Sigmoid colon (tissue), 7 donors: Measurements from ENCODE around the gene OSTC. TPM values are rescaled to one million over a fixed set of nuclear protein-coding genes. Genes with fewer than 3 reads are reported as not detected.

Source experiments
- DNase-seq: peaks from one replicate; pipeline ENCODE4 v3.0.0-alpha.2; 2019
- H3K27ac ChIP-seq, 4 donors: fragments of 200-600 bp; sonication (generic); one replicate each; pipeline ENCODE4 v1.5.1; 2016 to 2019; ENCODE audit warnings: mild to moderate bottlenecking in 1 of 4
- H3K27me3 ChIP-seq, 3 donors: fragments of 200-600 bp; sonication (generic); one replicate each; pipeline ENCODE4 v1.5.1; 2019; ENCODE audit warnings: mild to moderate bottlenecking in 1 of 3
- H3K36me3 ChIP-seq, 4 donors: fragments of 200-600 bp; sonication (generic); one replicate each; pipeline ENCODE4 v1.5.1; 2016 to 2019
- H3K4me1 ChIP-seq, 4 donors: fragments of 200-600 bp; sonication (generic); one replicate each; pipeline ENCODE4 v1.5.1; 2017 to 2019
- H3K4me3 ChIP-seq, 4 donors: fragments of 200-600 bp; sonication (generic); one replicate each; pipeline ENCODE4 v1.5.1; 2017 to 2019; ENCODE audit warnings: mild to moderate bottlenecking in 2 of 4, moderate library complexity in 1 of 4
- H3K9me3 ChIP-seq, 4 donors: fragments of 200-600 bp in 3 of 4; sonication (generic) in 3 of 4; one replicate each; pipeline versions ENCODE4 v1.5.1 to v1.6.1; 2013 to 2019
- EP300 ChIP-seq, 4 donors: sonication (generic); formaldehyde crosslinking; IDR thresholded peaks; one replicate each; pipeline ENCODE4 v1.6.1; 2017; ENCODE audit warnings: antibody characterized with exemption in 4 of 4
- POLR2A ChIP-seq, 2 donors: fragments of 450-650 bp; IDR thresholded peaks; one replicate each; pipeline ENCODE4 v1.6.1; 2016; ENCODE audit warnings: antibody characterized with exemption in 2 of 2, mild to moderate bottlenecking in 2 of 2, moderate library complexity in 2 of 2
- POLR2AphosphoS5 ChIP-seq, 4 donors: sonication (generic); formaldehyde crosslinking; IDR thresholded peaks; one replicate each; pipeline ENCODE4 v1.6.1; 2017; ENCODE audit warnings: antibody characterized with exemption in 4 of 4
- WGBS, 2 donors: extraction: QIAGEN DNeasy Blood & Tissue Kit; methylation state at CpG; one replicate each; pipeline ENCODE4 v1.1.7; 2013; 5-methylcytosine and 5-hydroxymethylcytosine counted together
- intact Hi-C: fragments of 100-400 bp; cut with DNase I; formaldehyde crosslinking; loops from one replicate; pipeline ENCODE4 v1.15.1; 2023
- polyA plus RNA-seq, 3 donors: library from polyadenylated mRNA; stranded (reverse); fragments of 200-250 nt; gene quantifications; one replicate each; pipeline ENCODE4 v1.2.3, GENCODE V29; 2013
- total RNA-seq, 4 donors: library from RNA; depleted of rRNA; stranded (reverse); fragments of >200 nt; gene quantifications; one replicate each; pipeline ENCODE4 v1.1.0, GENCODE V29; 2016
- TF ChIP-seq, protein P1 (sequence below), 4 experiments: fragments of 450-650 bp in 3 of 4; fragments of 200-600 bp in 1 of 4; IDR thresholded peaks; one replicate each; pipeline ENCODE4 v1.5.1; 2016 to 2019; ENCODE audit warnings: antibody characterized with exemption in 4 of 4, mild to moderate bottlenecking in 3 of 4, moderate library complexity in 2 of 4
- donor health status: healthy with polysubstance abuse.
- donor health status: Bipolar disorder and iron deficiency.
- donor health status: healthy.

OSTC gene
- total and polyA plus RNA-seq, 7 donors = 52.6 to 142 (median 79.8) TPM

DNA sequence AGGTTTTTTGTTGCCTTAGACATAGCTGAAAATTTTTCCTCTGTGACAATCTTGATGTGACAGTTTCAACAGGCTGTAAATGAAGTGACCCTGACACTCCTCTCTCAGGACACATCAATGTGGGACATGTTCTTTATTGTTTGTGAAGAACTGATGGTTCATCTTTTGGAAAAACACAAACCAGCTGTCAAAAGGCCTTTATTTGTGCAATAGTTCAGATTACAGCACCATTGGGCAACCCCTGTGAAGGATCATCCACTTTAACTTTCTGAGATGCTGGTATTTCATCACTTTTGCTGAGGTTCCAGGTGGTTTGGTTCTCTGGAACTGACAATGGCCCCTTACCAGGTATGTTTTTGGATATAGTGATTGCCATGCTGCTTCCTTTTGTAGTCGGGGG, 40.3 kb downstream of the OSTC start:
- TF ChIP-seq POLR2AphosphoS5 (IDR thresholded peaks at IDR 0.05) (no peak), EP300 (IDR thresholded peaks at IDR 0.05) (no peak), POLR2A (IDR thresholded peaks at IDR 0.05) (no peak)
- TF ChIP-seq, protein P1, sequence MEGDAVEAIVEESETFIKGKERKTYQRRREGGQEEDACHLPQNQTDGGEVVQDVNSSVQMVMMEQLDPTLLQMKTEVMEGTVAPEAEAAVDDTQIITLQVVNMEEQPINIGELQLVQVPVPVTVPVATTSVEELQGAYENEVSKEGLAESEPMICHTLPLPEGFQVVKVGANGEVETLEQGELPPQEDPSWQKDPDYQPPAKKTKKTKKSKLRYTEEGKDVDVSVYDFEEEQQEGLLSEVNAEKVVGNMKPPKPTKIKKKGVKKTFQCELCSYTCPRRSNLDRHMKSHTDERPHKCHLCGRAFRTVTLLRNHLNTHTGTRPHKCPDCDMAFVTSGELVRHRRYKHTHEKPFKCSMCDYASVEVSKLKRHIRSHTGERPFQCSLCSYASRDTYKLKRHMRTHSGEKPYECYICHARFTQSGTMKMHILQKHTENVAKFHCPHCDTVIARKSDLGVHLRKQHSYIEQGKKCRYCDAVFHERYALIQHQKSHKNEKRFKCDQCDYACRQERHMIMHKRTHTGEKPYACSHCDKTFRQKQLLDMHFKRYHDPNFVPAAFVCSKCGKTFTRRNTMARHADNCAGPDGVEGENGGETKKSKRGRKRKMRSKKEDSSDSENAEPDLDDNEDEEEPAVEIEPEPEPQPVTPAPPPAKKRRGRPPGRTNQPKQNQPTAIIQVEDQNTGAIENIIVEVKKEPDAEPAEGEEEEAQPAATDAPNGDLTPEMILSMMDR (IDR thresholded peaks at IDR 0.05) = no peak
- H3K4me3 ChIP-seq = no peak overlapping the region
- 67 to 83% methylated on average over 1 of the region's 1 CpG for WGBS, 2 donors

DNA sequence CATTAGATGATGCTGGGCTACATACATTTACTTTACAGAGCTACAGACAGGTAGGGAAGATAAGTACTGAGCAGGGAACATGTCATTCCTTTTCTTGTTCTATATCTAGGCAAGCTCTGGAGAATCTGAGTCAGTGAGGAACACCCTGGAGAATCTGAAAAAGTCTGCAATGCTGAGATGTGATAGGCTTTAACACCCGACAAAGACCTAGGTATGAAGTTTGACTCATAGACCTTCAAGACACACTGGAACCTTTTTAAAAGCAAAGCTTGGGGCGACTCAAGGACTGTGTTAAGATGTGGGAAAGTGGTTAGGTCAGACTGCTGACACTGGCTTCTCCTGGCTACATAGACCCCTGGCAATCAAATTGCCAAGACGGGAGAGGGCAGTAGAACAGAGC, 42.8 kb downstream of the OSTC start:
- Histone ChIP-seq H3K9me3 (no peaks in the 10 kb centered on the region), H3K27ac (no peak overlapping the region)
- intact Hi-C loops = no loop called here

More for the DNA sequence above, 40.3 kb downstream of the OSTC start:
- intact Hi-C loops = no loop called here
- H3K36me3 ChIP-seq = no peaks in the 10 kb centered on the region
- no peaks in the 10 kb centered on the region for H3K4me1 ChIP-seq
- no peak for DNase-seq
- H3K27ac ChIP-seq = no peak overlapping the region
- H3K9me3 ChIP-seq = no peaks in the 10 kb centered on the region
- H3K27me3 ChIP-seq = no peaks in the 10 kb centered on the region

DNA sequence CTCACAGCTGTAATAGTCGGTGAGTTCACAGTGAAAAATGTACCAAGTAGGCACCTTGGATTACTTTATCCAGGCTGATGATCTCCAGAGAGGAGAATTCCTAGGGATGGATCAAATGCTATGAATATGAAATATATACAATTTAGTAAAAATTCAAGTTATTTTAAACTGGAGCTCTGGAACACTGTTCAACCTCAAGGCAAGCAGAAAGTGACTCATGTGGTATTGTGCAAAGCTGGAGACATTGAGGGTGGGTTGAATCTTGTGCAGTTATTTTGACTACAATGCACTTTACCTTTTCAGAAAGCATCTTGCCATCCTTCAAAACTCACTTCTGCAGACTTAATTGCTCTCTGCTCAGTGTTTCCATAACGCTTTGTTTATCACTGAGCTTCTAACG, 43.4 kb downstream of the OSTC start:
- Histone ChIP-seq H3K27ac (no peak overlapping the region), H3K4me3 (no peak overlapping the region), H3K9me3 (no peaks in the 10 kb centered on the region), H3K27me3 (no peaks in the 10 kb centered on the region), H3K4me1 (no peaks in the 10 kb centered on the region), H3K36me3 (no peaks in the 10 kb centered on the region)
- WGBS, 2 donors = 82 to 84% methylated on average over 3 of the region's 3 CpGs
- TF ChIP-seq, protein P1 (IDR thresholded peaks at IDR 0.05) = no peak
- no peak for TF ChIP-seq EP300 (IDR thresholded peaks at IDR 0.05)
- no peak for TF ChIP-seq POLR2AphosphoS5 (IDR thresholded peaks at IDR 0.05)
- no peak for TF ChIP-seq POLR2A (IDR thresholded peaks at IDR 0.05)
- intact Hi-C loops = no loop called here
- no peak for DNase-seq

More for the DNA sequence above, 42.8 kb downstream of the OSTC start:
- TF ChIP-seq POLR2AphosphoS5 (IDR thresholded peaks at IDR 0.05) (no peak), POLR2A (IDR thresholded peaks at IDR 0.05) (no peak), EP300 (IDR thresholded peaks at IDR 0.05) (no peak)
- TF ChIP-seq, protein P1 (IDR thresholded peaks at IDR 0.05) = no peak
- Histone ChIP-seq H3K27me3 (no peaks in the 10 kb centered on the region), H3K36me3 (no peaks in the 10 kb centered on the region), H3K4me3 (no peak overlapping the region), H3K4me1 (no peaks in the 10 kb centered on the region)
- no peak for DNase-seq
- 87 to 89% methylated on average over 3 of the region's 3 CpGs for WGBS, 2 donors

DNA sequence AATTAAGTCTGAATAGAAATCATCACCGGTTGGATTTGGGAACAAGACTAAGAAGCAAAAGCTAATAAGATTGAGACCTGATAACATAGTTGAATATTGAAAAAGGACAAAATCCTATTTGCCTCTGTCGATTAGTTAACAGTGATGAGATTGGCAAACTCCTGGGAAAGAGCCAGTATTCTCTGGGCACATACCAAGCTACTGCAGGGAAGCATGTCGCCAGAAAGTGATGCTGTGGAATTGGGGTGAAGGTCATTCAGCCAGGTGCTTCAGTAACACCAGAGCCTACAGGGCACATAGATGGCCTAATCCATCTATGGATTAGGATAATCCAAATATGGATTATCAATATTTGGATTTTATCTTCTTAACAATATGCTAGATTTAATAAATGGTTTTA, 44.0 kb downstream of the OSTC start:
- intact Hi-C loops = no loop called here
- Histone ChIP-seq H3K9me3 (no peaks in the 10 kb centered on the region), H3K36me3 (no peaks in the 10 kb centered on the region), H3K4me1 (no peaks in the 10 kb centered on the region), H3K4me3 (no peak overlapping the region), H3K27ac (no peak overlapping the region), H3K27me3 (no peaks in the 10 kb centered on the region)
- TF ChIP-seq EP300 (IDR thresholded peaks at IDR 0.05) = no peak
- TF ChIP-seq POLR2AphosphoS5 (IDR thresholded peaks at IDR 0.05) = no peak
- TF ChIP-seq, protein P1 (IDR thresholded peaks at IDR 0.05) = no peak
- no peak for TF ChIP-seq POLR2A (IDR thresholded peaks at IDR 0.05)
- no peak for DNase-seq
- WGBS, 2 donors = 78 to 90% methylated on average over 3 of the region's 3 CpGs

DNA sequence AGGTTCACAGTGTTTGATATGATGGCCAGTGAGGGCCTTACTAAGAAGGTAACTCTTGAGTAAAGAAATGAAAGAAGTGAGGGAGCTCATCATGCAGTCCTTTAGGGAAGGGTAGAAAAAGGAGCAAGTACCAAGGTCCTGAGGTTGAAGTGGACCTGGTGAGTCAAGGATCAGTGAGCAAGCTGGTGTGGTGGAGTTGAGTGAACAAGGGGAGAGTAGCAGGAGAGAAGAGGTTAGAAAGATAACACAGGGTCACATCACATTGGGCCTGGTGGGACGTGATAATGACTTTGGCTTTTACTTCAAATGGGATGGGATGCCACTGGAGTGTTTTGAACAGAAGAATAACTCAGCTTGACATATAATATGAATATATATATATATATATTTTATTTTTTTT, 44.7 kb downstream of the OSTC start:
- intact Hi-C loops = no loop called here

More for the DNA sequence above, 44.7 kb downstream of the OSTC start:
- Histone ChIP-seq H3K4me1 (no peaks in the 10 kb centered on the region), H3K9me3 (no peaks in the 10 kb centered on the region), H3K27me3 (no peaks in the 10 kb centered on the region), H3K27ac (no peak overlapping the region), H3K4me3 (no peak overlapping the region), H3K36me3 (no peaks in the 10 kb centered on the region)
- TF ChIP-seq POLR2AphosphoS5 (IDR thresholded peaks at IDR 0.05) (no peak), EP300 (IDR thresholded peaks at IDR 0.05) (no peak), POLR2A (IDR thresholded peaks at IDR 0.05) (no peak)
- TF ChIP-seq, protein P1 (IDR thresholded peaks at IDR 0.05) = no peak
- WGBS, 2 donors = 83 to 92% methylated on average over 1 of the region's 1 CpG
- DNase-seq = no peak
